Brain microvascular endothelial cell (primary cell): ENCODE results near the gene RAB20.
A peak's percentile ranks its signal among the peaks of the same experiment; 100 is the strongest.
"Not testable (repeated sequence)": the region's sequence is repeated elsewhere in the genome, so short reads cannot be mapped to it uniquely, and the experiment has no call there.

ENCODE experiments used
- DNase-seq: peaks from one replicate; pipeline ENCODE4 v3.0.0-alpha.2; 2020
- H3K27ac ChIP-seq: fragments of 250-450 bp; sonication (Bioruptor Pico); 2 replicates; pipeline ENCODE4 v1.5.1; 2020; ENCODE audit warnings: mild to moderate bottlenecking, moderate library complexity
- H3K27me3 ChIP-seq: fragments of 250-450 bp; sonication (Bioruptor Pico); replicated peaks from 2 replicates; pipeline ENCODE4 v1.5.1; 2020; ENCODE audit warnings: mild to moderate bottlenecking
- H3K36me3 ChIP-seq: fragments of 250-450 bp; sonication (Bioruptor Pico); replicated peaks from 2 replicates; pipeline ENCODE4 v1.5.1; 2020; ENCODE audit warnings: mild to moderate bottlenecking
- H3K4me3 ChIP-seq: 2 replicates; pipeline ENCODE4 v1.5.1; 2011; ENCODE audit warnings: low read depth, mild to moderate bottlenecking, control low read depth, low read length, moderate library complexity
- CTCF ChIP-seq: IDR thresholded peaks from 2 replicates; pipeline ENCODE4 v1.5.1; 2011; ENCODE audit warnings: low read depth, mild to moderate bottlenecking, moderate library complexity, low read length, control low read depth, inconsistent platforms; ENCODE audit errors: missing control alignments
- in situ Hi-C: cut with HindIII; loops from 2 replicates; pipeline ENCODE4 v1.10.0; 2017; ENCODE audit warnings: low sequenced_read_pairs, low pct_ligation_motif_present

The RAB20 gene

GRCh38 chr13:110495376-110495775, 66.1 kb downstream of the RAB20 start:
- in situ Hi-C loops = no loop called here
- DNase-seq = no peak
- Histone ChIP-seq H3K36me3 (peaks cover 86% of the 10 kb centered on the region), H3K27ac (no peak overlapping the region), H3K27me3 (no peaks in the 10 kb centered on the region), H3K4me3 (no peak overlapping the region)
- TF ChIP-seq CTCF = no peak

DNA sequence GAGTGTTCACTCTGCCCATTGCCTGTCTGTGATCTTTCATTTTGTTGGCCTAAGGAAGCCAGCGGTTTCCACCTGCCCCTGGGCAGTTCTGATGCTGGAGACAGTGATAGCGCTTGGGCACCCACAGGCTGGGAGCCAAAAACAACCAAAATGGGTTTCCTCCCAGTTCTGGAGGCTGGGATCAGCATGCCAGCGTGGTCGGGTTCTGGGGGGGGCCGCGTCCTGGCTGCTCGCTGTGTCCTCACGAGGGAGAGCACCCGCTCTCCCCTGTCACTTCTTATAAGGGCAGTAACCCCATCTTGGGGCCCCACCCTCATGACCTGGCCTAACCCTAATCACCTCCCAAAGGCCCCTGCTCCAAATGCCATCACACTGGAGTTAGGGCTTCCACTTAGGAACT, 67.9 kb downstream of the RAB20 start:
- no peak overlapping the region for H3K27ac ChIP-seq
- in situ Hi-C loops = no loop called here
- H3K4me3 ChIP-seq = no peak overlapping the region
- peaks cover 87% of the 10 kb centered on the region for H3K36me3 ChIP-seq
- no peak for TF ChIP-seq CTCF
- H3K27me3 ChIP-seq = no peaks in the 10 kb centered on the region
- DNase-seq = no peak

DNA sequence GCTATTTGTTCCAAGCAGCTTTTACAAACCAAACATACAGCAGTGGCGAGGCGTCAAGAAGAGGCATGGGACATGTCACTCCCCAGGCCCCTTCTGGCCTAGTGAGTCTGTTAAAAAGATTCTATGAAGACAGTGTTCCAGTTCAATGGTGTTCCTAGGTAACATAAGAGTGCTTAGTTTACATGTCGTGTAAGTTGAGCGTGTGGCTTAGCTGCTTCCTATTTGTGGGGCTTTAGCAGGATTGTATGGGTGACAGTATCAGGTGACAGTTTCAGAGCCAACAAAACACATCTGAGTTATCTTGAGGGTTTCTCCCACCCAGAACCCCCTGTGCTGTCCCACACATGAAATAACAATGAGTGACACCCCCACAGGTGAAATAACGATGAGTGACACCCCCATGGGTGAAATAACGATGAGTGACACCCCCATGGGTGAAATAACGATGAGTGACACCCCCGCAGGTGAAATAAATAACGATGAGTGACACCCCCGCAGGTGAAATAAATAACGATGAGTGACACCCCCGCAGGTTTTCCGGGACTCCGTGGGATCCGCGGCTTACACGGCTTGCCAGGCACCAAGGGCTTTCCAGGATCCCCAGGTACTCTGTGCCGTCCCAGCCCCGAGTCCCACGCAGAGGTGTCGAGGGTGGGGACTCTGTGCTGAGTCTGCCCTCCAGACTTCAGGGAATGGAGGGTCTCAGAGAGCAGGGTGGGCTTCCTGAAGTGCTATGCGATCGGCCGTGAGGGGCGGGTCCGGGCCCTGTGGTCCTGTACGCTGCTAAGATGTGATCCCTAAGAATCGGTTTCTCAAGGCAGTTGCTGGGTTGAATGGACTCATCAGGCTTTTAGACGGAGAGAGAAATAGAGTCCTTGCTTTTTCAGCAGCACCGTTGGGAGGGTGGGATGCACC, 68.6 kb downstream of the RAB20 start:
- Histone ChIP-seq H3K27ac (no peak overlapping the region), H3K36me3 (peaks cover 87% of the 10 kb centered on the region), H3K4me3 (no peak overlapping the region), H3K27me3 (no peaks in the 10 kb centered on the region)
- DNase-seq = no peak
- in situ Hi-C loops = no loop called here
- TF ChIP-seq CTCF = no peak

DNA sequence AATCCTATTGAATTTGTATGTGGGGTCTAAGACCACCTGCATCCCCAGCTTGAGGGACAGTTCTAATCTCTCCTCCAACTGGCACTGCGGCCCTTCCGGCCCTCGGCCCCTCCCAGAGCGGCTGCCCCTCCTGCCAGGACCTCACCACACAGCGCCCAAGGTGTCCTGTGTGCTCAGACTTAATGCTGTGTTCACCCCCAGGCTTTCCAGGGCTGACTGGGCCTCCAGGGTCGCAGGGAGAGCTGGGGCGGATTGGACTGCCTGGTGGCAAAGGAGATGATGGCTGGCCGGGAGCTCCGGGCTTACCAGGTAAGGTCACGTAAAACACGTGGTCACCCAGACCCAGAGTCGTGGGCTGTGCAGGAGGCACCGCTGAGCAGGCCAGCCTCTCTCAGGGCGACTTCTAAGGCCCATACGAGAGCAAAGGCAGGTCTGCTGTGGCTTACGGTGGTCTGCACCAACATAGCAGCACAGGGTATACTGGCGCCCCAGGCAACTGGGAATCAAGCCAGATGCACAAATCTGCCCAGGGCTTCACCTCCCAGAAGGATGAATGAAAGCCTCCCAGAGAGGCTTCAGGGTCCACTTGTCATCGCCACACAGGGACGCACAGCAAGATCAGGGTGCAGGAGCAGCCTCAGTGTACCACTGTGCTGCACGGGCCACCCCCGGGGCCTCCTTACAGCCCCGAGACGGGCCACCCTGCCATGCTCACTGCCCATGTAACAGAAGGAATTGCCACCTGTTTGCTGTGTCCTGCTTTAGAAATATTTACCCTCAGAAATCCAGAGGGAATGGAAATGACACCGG, 69.4 kb downstream of the RAB20 start:
- Histone ChIP-seq H3K4me3 (no peak overlapping the region), H3K27me3 (no peaks in the 10 kb centered on the region), H3K27ac (no peak overlapping the region), H3K36me3 (peaks cover 94% of the 10 kb centered on the region)
- in situ Hi-C loops = no loop called here
- DNase-seq = no peak
- TF ChIP-seq CTCF = no peak

DNA sequence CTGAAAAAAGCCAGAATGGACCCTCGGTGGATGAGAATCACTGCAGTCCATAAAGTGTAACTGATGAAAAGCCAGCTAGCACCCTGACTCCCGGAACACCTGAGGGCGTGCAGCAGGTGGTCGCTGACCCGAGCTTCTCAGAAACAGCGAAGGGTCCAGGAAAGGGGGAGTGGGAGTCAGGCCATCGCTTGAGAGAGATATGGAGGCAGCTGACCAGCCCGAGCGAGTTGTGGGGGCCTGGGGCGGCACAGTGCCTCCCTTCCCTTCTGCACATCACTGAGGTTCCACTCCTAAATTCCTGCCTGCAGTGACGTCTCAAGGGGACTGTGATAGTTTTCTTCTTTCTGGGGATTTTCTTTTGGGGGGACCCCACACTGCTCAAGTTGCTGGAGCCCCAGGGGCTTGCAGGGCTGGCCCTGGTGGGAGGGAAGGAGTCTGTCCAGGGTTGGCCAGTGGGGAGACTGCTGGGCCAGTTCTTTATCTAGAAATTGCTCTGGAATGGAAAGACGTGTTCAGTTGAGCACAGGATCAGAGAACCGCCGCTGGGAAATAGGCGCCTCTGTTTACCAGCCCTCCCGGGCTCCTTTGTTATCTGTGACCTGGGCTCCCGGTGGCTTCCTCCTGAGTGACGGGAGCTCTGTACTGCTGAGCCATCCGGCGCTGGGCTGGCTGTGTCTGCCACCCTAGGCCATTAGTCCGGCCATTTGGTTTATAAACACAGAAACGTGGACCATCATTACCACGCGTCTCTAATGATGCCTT, 71.3 kb downstream of the RAB20 start:
- in situ Hi-C loops = no loop called here
- no peak for TF ChIP-seq CTCF
- H3K4me3 ChIP-seq = no peak overlapping the region
- no peaks in the 10 kb centered on the region for H3K27me3 ChIP-seq
- DNase-seq = no peak
- peaks cover 94% of the 10 kb centered on the region for H3K36me3 ChIP-seq
- no peak overlapping the region for H3K27ac ChIP-seq

DNA sequence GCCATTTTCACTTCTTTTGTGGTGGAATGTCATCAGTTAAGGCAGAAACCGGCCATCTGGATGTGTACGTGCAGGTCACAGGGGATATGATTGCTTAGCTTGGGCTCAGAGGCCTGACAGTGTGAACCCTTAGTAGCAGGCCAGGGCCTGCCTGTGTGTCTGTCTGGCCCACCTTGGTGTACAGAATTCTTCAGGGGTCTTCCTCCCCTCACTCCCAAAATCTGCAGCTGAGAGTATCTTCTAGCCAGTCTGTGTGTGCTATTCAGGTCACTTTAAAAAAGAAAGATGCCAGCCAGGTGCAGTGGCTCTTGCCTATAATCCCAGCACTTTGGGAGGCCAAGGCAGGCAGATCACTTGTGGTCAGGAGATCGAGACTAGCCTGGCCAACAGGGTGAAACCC, 74.6 kb downstream of the RAB20 start:
- Histone ChIP-seq H3K27ac (peak overlapping the region; percentile 43), H3K36me3 (peaks cover 97% of the 10 kb centered on the region)
- in situ Hi-C loops, DNase-seq, H3K4me3 ChIP-seq, H3K27me3 ChIP-seq: not testable (repeated sequence)
